Keratinocyte (primary cell): ENCODE results near the gene PKD2. TPM values are rescaled to one million over a fixed set of nuclear protein-coding genes. Genes with fewer than 3 reads are reported as not detected.

Source experiments
- DNase-seq: peaks from one replicate; pipeline ENCODE4 v3.0.0-alpha.2; 2011; ENCODE audit warnings: low read depth, missing footprints, low spot score
- FAIRE-seq: peaks from 2 replicates; lab custom pipeline; 2011; peaks lifted over from hg19 to GRCh38; lab: Jason Lieb, UNC
- H2AFZ ChIP-seq: 2 replicates; pipeline ENCODE4 v1.6.0; 2012; ENCODE audit warnings: low read length, control low read depth, inconsistent platforms; ENCODE audit not compliant: control insufficient read depth
- H3K27ac ChIP-seq: 2 replicates; pipeline ENCODE4 v1.5.1; 2011; ENCODE audit warnings: low read length; ENCODE audit not compliant: control insufficient read depth, insufficient read depth
- H3K27me3 ChIP-seq: 3 replicates; pipeline ENCODE4 v1.6.0; 2011; ENCODE audit warnings: low read length; ENCODE audit not compliant: control insufficient read depth, insufficient read depth; ENCODE audit errors: extremely low read depth
- H3K36me3 ChIP-seq, 2 experiments: 2 replicates in 1 of 2; 3 replicates in 1 of 2; pipeline ENCODE4 v1.5.1; 2011; ENCODE audit warnings: low read length in 2 of 2, mild to moderate bottlenecking in 1 of 2; ENCODE audit not compliant: control insufficient read depth in 2 of 2, insufficient read depth in 2 of 2; ENCODE audit errors: extremely low read depth in 1 of 2
- H3K4me1 ChIP-seq: 3 replicates; pipeline ENCODE4 v1.5.1; 2011; ENCODE audit warnings: low read length; ENCODE audit not compliant: control insufficient read depth, insufficient read depth; ENCODE audit errors: extremely low read depth
- H3K4me2 ChIP-seq: 3 replicates; pipeline ENCODE4 v1.6.0; 2011; ENCODE audit warnings: low read depth, low read length; ENCODE audit not compliant: control insufficient read depth, insufficient read depth; ENCODE audit errors: extremely low read depth
- H3K4me3 ChIP-seq, 3 experiments: fragments of 200-600 bp in 1 of 3; sonication (generic) in 1 of 3; 2 replicates in 2 of 3; 3 replicates in 1 of 3; pipeline ENCODE4 v1.5.1; 2011 to 2016; ENCODE audit warnings: low read length in 3 of 3, mild to moderate bottlenecking in 3 of 3, control low read depth in 2 of 3, inconsistent platforms in 1 of 3, low read depth in 1 of 3, mixed read lengths in 1 of 3, mixed run types in 1 of 3, moderate library complexity in 1 of 3; ENCODE audit not compliant: control insufficient read depth in 2 of 3, insufficient read depth in 2 of 3; ENCODE audit errors: extremely low read depth in 1 of 3
- H3K79me2 ChIP-seq: 2 replicates; pipeline ENCODE4 v1.6.0; 2012; ENCODE audit warnings: low read length; ENCODE audit not compliant: control insufficient read depth, insufficient read depth
- H3K9ac ChIP-seq: 3 replicates; pipeline ENCODE4 v1.6.0; 2011; ENCODE audit warnings: low read length; ENCODE audit not compliant: control insufficient read depth, insufficient read depth; ENCODE audit errors: extremely low read depth
- H3K9me1 ChIP-seq: 3 replicates; pipeline ENCODE4 v1.6.0; 2011; ENCODE audit warnings: low read length; ENCODE audit not compliant: control insufficient read depth, insufficient read depth; ENCODE audit errors: extremely low read depth
- H3K9me3 ChIP-seq: 2 replicates; pipeline ENCODE4 v1.5.1; 2012; ENCODE audit warnings: low read depth, low read length; ENCODE audit not compliant: control insufficient read depth
- H4K20me1 ChIP-seq: 3 replicates; pipeline ENCODE4 v1.6.0; 2011; ENCODE audit warnings: low read length; ENCODE audit not compliant: control insufficient read depth, insufficient read depth; ENCODE audit errors: extremely low read depth
- CTCF ChIP-seq, 3 experiments: IDR thresholded peaks in 1 of 3; conservative IDR thresholded peaks in 1 of 3; optimal IDR thresholded peaks in 1 of 3; 2 replicates in 2 of 3; 3 replicates in 1 of 3; pipeline versions ENCODE3 to v1.5.1; 2011; ENCODE audit warnings: low read length in 3 of 3, mild to moderate bottlenecking in 3 of 3, moderate library complexity in 2 of 3, control low read depth in 1 of 3, inconsistent platforms in 1 of 3; ENCODE audit not compliant: insufficient read depth in 2 of 3; ENCODE audit errors: extremely low read depth in 1 of 3
- EZH2 ChIP-seq: IDR thresholded peaks from one replicate; pipeline ENCODE4 v1.6.1; 2012; ENCODE audit warnings: inconsistent platforms, mild to moderate bottlenecking, low read length, moderate library complexity
- dilution Hi-C: fragments of 300-500 bp; cut with MboI; formaldehyde crosslinking; loops from one replicate; pipeline ENCODE4 v1.7.0; 2020; ENCODE audit warnings: low sequenced_read_pairs; ENCODE audit not compliant: extremely low pct_ligation_motif_present
- polyA plus RNA-seq, 5 experiments: library from polyadenylated mRNA; depleted of rRNA in 3 of 5; stranded (reverse) in 3 of 5; stranded (forward) in 1 of 5; unstranded in 1 of 5; fragments of >200 nt; gene quantifications; 1 replicate in 1 of 5; 2 replicates in 3 of 5; 3 replicates in 1 of 5; pipeline versions ENCODE4 v1.2.1 to v1.2.3, GENCODE V29; 2011 to 2012; ENCODE audit warnings: missing spikeins in 2 of 5, low read depth in 1 of 5, low replicate concordance in 1 of 5

PKD2 gene
- polyA plus RNA-seq, 1 donor (not counting 4 experiments of a cell fraction or from before 2014, with no cell fraction given) = 21.5 TPM

- no peak for FAIRE-seq
- Histone ChIP-seq H4K20me1 (peaks cover 2% of the 10 kb centered on the region), H3K4me3 (no peak overlapping the region), H3K36me3 (no peaks in the 10 kb centered on the region), H3K27ac (no peak overlapping the region), H3K9ac (no peak overlapping the region), H3K79me2 (peaks cover 59% of the 10 kb centered on the region), H2AFZ (no peak overlapping the region), H3K9me1 (no peaks in the 10 kb centered on the region), H3K27me3 (no peaks in the 10 kb centered on the region), H3K4me2 (peak overlapping the region; percentile 92), H3K4me1 (peaks cover 38% of the 10 kb centered on the region), H3K9me3 (no peaks in the 10 kb centered on the region)
- TF ChIP-seq EZH2 (no peak), CTCF (optimal IDR thresholded peaks at IDR 0.05 in 1 of 3, IDR thresholded peaks at IDR 0.05 in 1 of 3, conservative IDR thresholded peaks at IDR 0.05 in 1 of 3; ENCODE audit: extremely low read depth in 1 of 3, insufficient read depth in 2 of 3, low read length in 3 of 3) (no peak)
- no peak for DNase-seq
- dilution Hi-C loops = no loop called here
Observed at GRCh38 chr4:88009871-88010270, 2.4 kb downstream of the PKD2 start.

GRCh38 chr4:88010966-88011365, 3.5 kb downstream of the PKD2 start:
- Histone ChIP-seq H3K9ac (no peak overlapping the region), H3K27ac (no peak overlapping the region), H3K4me2 (peak overlapping the region; percentile 92), H3K4me1 (peaks cover 38% of the 10 kb centered on the region), H3K9me1 (no peaks in the 10 kb centered on the region), H3K36me3 (no peaks in the 10 kb centered on the region), H3K27me3 (no peaks in the 10 kb centered on the region), H2AFZ (no peak overlapping the region), H4K20me1 (peaks cover 2% of the 10 kb centered on the region), H3K9me3 (no peaks in the 10 kb centered on the region), H3K4me3 (no peak overlapping the region), H3K79me2 (peaks cover 65% of the 10 kb centered on the region)
- TF ChIP-seq CTCF (optimal IDR thresholded peaks at IDR 0.05 in 1 of 3, IDR thresholded peaks at IDR 0.05 in 1 of 3, conservative IDR thresholded peaks at IDR 0.05 in 1 of 3; ENCODE audit: extremely low read depth in 1 of 3, insufficient read depth in 2 of 3, low read length in 3 of 3) (no peak), EZH2 (no peak)
- FAIRE-seq (no peak), DNase-seq (no peak)
- dilution Hi-C loops = no loop called here
